HepG2 (cell line): ENCODE results near the gene RERE. TPM values are rescaled to one million over a fixed set of nuclear protein-coding genes. Genes with fewer than 3 reads are reported as not detected.

Experiments used
- ATAC-seq: fragments of 200-7000 bp; cut with Tn5 transposase; 3 replicates; pipeline ENCODE4 v1.9.1; 2020; ENCODE audit warnings: mild to moderate bottlenecking, moderate library complexity
- BruUV-seq: library from RNA; stranded (reverse); fragments of 400-500 nt; replicated peaks from 2 replicates; lab custom pipeline; 2021; lab: Mats Ljungman, UMichigan
- CTCF ChIA-PET: fragments of 300-600 bp; formaldehyde crosslinking; extraction: SDS; loops from one replicate; lab custom pipeline; 2021; ENCODE audit warnings: low total read pairs, inconsistent platforms, low intra/inter-chr PET ratio; lab: Yijun Ruan, JAX
- POLR2A ChIA-PET: fragments of 350-600 bp; sonication (Branson Sonifier 250); formaldehyde crosslinking; loops from one replicate; lab custom pipeline; 2020; ENCODE audit warnings: antibody characterized with exemption, inconsistent platforms; lab: Yijun Ruan, JAX
- DNase-seq: peaks from one replicate; pipeline ENCODE4 v3.0.0-alpha.2; 2015; ENCODE audit warnings: low spot score
- FAIRE-seq: peaks from 3 replicates; lab custom pipeline; 2011; peaks lifted over from hg19 to GRCh38; lab: Jason Lieb, UNC
- H2AFZ ChIP-seq: one replicate; pipeline ENCODE4 v1.6.1; 2011; ENCODE audit warnings: low read length, inconsistent platforms
- H3K27ac ChIP-seq: fragments of 300-600 bp; 3 replicates; pipeline ENCODE4 v1.8.0; 2011; ENCODE audit warnings: mixed run types, mild to moderate bottlenecking, mixed read lengths, low read length, inconsistent platforms; ENCODE audit not compliant: insufficient read depth; ENCODE audit errors: extremely low read length
- H3K27me3 ChIP-seq, 2 experiments: fragments of 200-600 bp in 1 of 2; 2 replicates in 1 of 2; 3 replicates in 1 of 2; pipeline versions ENCODE4 v1.6.0 to v1.8.0; 2011; ENCODE audit warnings: low read length in 2 of 2, mild to moderate bottlenecking in 2 of 2, moderate library complexity in 2 of 2, inconsistent platforms in 1 of 2; ENCODE audit not compliant: insufficient read depth in 2 of 2, control insufficient read depth in 1 of 2
- H3K36me3 ChIP-seq, 2 experiments: fragments of 200-600 bp in 1 of 2; replicated peaks in 1 of 2; 2 replicates in 1 of 2; 3 replicates in 1 of 2; pipeline versions ENCODE4 v1.5.1 to v1.8.0; 2011; ENCODE audit warnings: low read length in 2 of 2, inconsistent platforms in 1 of 2; ENCODE audit not compliant: insufficient read depth in 2 of 2, control insufficient read depth in 1 of 2
- H3K4me1 ChIP-seq: 2 replicates; pipeline ENCODE4 v1.5.1; 2012; ENCODE audit warnings: low read length, inconsistent platforms; ENCODE audit not compliant: insufficient read depth
- H3K4me2 ChIP-seq: 2 replicates; pipeline ENCODE4 v1.6.0; 2011; ENCODE audit warnings: low read depth, low read length, inconsistent platforms
- H3K4me3 ChIP-seq, 3 experiments: fragments of 200-600 bp in 1 of 3; sonication (generic), shearing (Covaris generic) in 1 of 3; replicated peaks in 1 of 3; 2 replicates each; pipeline ENCODE4 v1.5.1; 2011 to 2016; ENCODE audit warnings: low read length in 3 of 3, inconsistent platforms in 2 of 3, low read depth in 2 of 3, mild to moderate bottlenecking in 2 of 3, control low read depth in 1 of 3, mixed read lengths in 1 of 3; ENCODE audit not compliant: insufficient read depth in 1 of 3
- H3K79me2 ChIP-seq: one replicate; pipeline ENCODE4 v1.6.1; 2011; ENCODE audit warnings: low read length, inconsistent platforms; ENCODE audit not compliant: insufficient read depth
- H3K9ac ChIP-seq: 2 replicates; pipeline ENCODE4 v1.6.0; 2011; ENCODE audit warnings: mild to moderate bottlenecking, low read depth, low read length, inconsistent platforms; ENCODE audit not compliant: insufficient read depth
- H3K9me3 ChIP-seq: 2 replicates; pipeline ENCODE4 v1.5.1; 2012; ENCODE audit warnings: mild to moderate bottlenecking, low read length
- H4K20me1 ChIP-seq: 2 replicates; pipeline ENCODE4 v1.6.0; 2011; ENCODE audit warnings: inconsistent platforms, mild to moderate bottlenecking, low read length, moderate library complexity; ENCODE audit not compliant: insufficient read depth
- AGO2 ChIP-seq: fragments of 200-400 bp; formaldehyde crosslinking; optimal IDR thresholded peaks from 2 replicates; pipeline ENCODE3; 2017; ENCODE audit warnings: mild to moderate bottlenecking, low read depth, low read length, moderate library complexity
- ARID5B ChIP-seq: IDR thresholded peaks from 2 replicates; pipeline ENCODE4 v1.4.0; 2020; ENCODE audit warnings: mild to moderate bottlenecking, missing genetic modification reagents
- ATAD3A ChIP-seq: sonication (generic); formaldehyde crosslinking; IDR thresholded peaks from 2 replicates; pipeline ENCODE4 v1.4.0; 2020; ENCODE audit warnings: missing genetic modification reagents
- PRDM10 ChIP-seq: sonication (generic); formaldehyde crosslinking; IDR thresholded peaks from 2 replicates; pipeline ENCODE4 v1.4.0; 2020; ENCODE audit warnings: low read depth, missing genetic modification reagents
- SATB2 ChIP-seq: sonication (generic); formaldehyde crosslinking; IDR thresholded peaks from 2 replicates; pipeline ENCODE4 v1.5.0; 2020; ENCODE audit warnings: missing genetic modification reagents
- SKI ChIP-seq: fragments of 450-650 bp; IDR thresholded peaks from one replicate; pipeline ENCODE4 v1.6.1; 2018; ENCODE audit warnings: mild to moderate bottlenecking; ENCODE audit not compliant: partially characterized antibody
- SMARCE1 ChIP-seq: fragments of 450-650 bp; IDR thresholded peaks from 2 replicates; pipeline ENCODE4 v1.6.1; 2017; ENCODE audit warnings: borderline replicate concordance
- TCF12 ChIP-seq, 2 experiments: fragments of 450-650 bp in 1 of 2; sonication (generic) in 1 of 2; formaldehyde crosslinking in 1 of 2; IDR thresholded peaks; 2 replicates each; pipeline versions ENCODE4 v1.6.1 to v1.8.0; 2017 to 2022; ENCODE audit warnings: antibody characterized with exemption in 1 of 2, mild to moderate bottlenecking in 1 of 2, missing genetic modification reagents in 1 of 2, moderate library complexity in 1 of 2
- ZNF253 ChIP-seq: sonication (generic); formaldehyde crosslinking; IDR thresholded peaks from 2 replicates; pipeline ENCODE4 v1.8.0; 2022; ENCODE audit warnings: mild to moderate bottlenecking, missing genetic modification reagents, borderline replicate concordance
- ZNF326 ChIP-seq: sonication (generic); formaldehyde crosslinking; IDR thresholded peaks from 2 replicates; pipeline ENCODE4 v1.4.0; 2020; ENCODE audit warnings: missing genetic modification reagents, borderline replicate concordance
- ZNF337 ChIP-seq: sonication (generic); formaldehyde crosslinking; IDR thresholded peaks from 2 replicates; pipeline ENCODE4 v1.5.1; 2020; ENCODE audit warnings: missing genetic modification reagents, low read depth, mild to moderate bottlenecking, borderline replicate concordance
- ZNF44 ChIP-seq: sonication (generic); formaldehyde crosslinking; IDR thresholded peaks from 2 replicates; pipeline ENCODE4 v1.5.1; 2020; ENCODE audit warnings: mild to moderate bottlenecking, missing genetic modification reagents
- ZNF572 ChIP-seq: sonication (generic); formaldehyde crosslinking; IDR thresholded peaks from 2 replicates; pipeline ENCODE4 v1.5.1; 2020; ENCODE audit warnings: mild to moderate bottlenecking, missing genetic modification reagents
- ZNF598 ChIP-seq: sonication (generic); formaldehyde crosslinking; IDR thresholded peaks from 2 replicates; pipeline ENCODE4 v1.5.1; 2020; ENCODE audit warnings: mild to moderate bottlenecking, missing genetic modification reagents, borderline replicate concordance
- WGBS: methylation state at CpG from one replicate; pipeline ENCODE4 v1.1.6; 2017; ENCODE audit warnings: low lambda C conversion rate; 5-methylcytosine and 5-hydroxymethylcytosine counted together
- in situ Hi-C: cut with HindIII; loops from 2 replicates; pipeline ENCODE4 v1.10.0; 2017; ENCODE audit warnings: low pct_unique_long_range_greater_than_20kb; ENCODE audit not compliant: extremely low pct_ligation_motif_present
- intact Hi-C: fragments of 100-400 bp; cut with micrococcal nuclease; formaldehyde crosslinking; loops from one replicate; pipeline ENCODE4 v1.10.0; 2022; ENCODE audit not compliant: unreplicated experiment
- polyA plus RNA-seq, 8 experiments: library from polyadenylated mRNA; depleted of rRNA in 3 of 8; stranded (reverse) in 7 of 8; unstranded in 1 of 8; fragments of >200 nt; fragmentation: Illumina TruSeq in 4 of 8; extraction: Trizol in 4 of 8; gene quantifications; 2 replicates each; pipeline versions ENCODE4 v1.2.1 to v1.2.3, GENCODE V29; 2011 to 2016; ENCODE audit warnings: low read depth in 4 of 8, missing spikeins in 1 of 8, mixed read lengths in 1 of 8; ENCODE audit not compliant: insufficient read depth in 1 of 8
- total RNA-seq, 5 experiments: library from RNA; depleted of rRNA; stranded (reverse); fragments of >200 nt; fragmentation: Illumina TruSeq; extraction: Trizol; gene quantifications; 2 replicates each; pipeline ENCODE4 v1.2.3, GENCODE V29; 2016; ENCODE audit warnings: low read depth in 1 of 5

Gene RERE
- total and polyA plus RNA-seq, 2 of the 13 experiments (the other 11 are each of a cell fraction or from before 2014, with no cell fraction given): 18.3 to 21.9 TPM

GRCh38 chr1:8348777-8349472 lies 468.5 kb downstream of the RERE start:
- Histone ChIP-seq H2AFZ (no peak overlapping the region), H3K27me3 (peaks cover 0 to 20% of the 10 kb centered on the region in 2 experiments; a peak in 4 of 5 replicates), H3K27ac (no peak overlapping the region), H3K36me3 (peaks cover 4 to 9% of the 10 kb centered on the region in 2 experiments; a peak in 4 of 5 replicates), H3K9me3 (no peaks in the 10 kb centered on the region), H3K9ac (no peak overlapping the region), H3K79me2 (no peaks in the 10 kb centered on the region), H3K4me1 (peaks cover 32% of the 10 kb centered on the region), H3K4me3 (peak overlapping the region in 1 of 3 experiments; percentile 50; a peak in 1 of 6 replicates), H3K4me2 (peak overlapping the region; percentile 54), H4K20me1 (peaks cover 6% of the 10 kb centered on the region; the same call in 1 of the 2 replicates)
- ChIA-PET POLR2A (no interaction called here), CTCF (interaction anchor here (0.8 to 4.4 kb wide), 5 partner anchors 35 to 374 kb away, joined by 3 to 39 read pairs (median 9); no protein-coding TSS in a partner anchor)
- no TSS peak for BruUV-seq
- DNase-seq (peak; percentile 48), ATAC-seq (peak; percentile 60), FAIRE-seq (peak; percentile 23)
- intact Hi-C loops (loop anchor here (1.0 to 2.0 kb wide), 3 partner anchors 34 to 374 kb away; no protein-coding TSS in a partner anchor), in situ Hi-C loops (loop anchor here (5.0 kb wide), 1 partner anchor 367 kb away; no protein-coding TSS in a partner anchor)
- 17% methylated on average over 11 of the region's 21 CpGs for WGBS
- TF ChIP-seq AGO2 (peak; percentile 88), SMARCE1 (no peak), ZNF337 (no peak), ZNF44 (no peak), ZNF572 (CRISPR knock-in tag) (no peak), ZNF253 (no peak), PRDM10 (CRISPR knock-in tag) (peak; percentile 76; the same call in 1 of the 2 replicates), SKI (no peak), ZNF326 (CRISPR knock-in tag) (0 out of 2 replicates have a peak, but pooled peaks have one; percentile 43), ATAD3A (no peak), TCF12 (IDR thresholded peaks at IDR 0.05) (no peak), TCF12 (CRISPR knock-in tag; IDR thresholded peaks at IDR 0.05) (no peak), SATB2 (CRISPR knock-in tag) (no peak), ARID5B (CRISPR knock-in tag) (no peak), ZNF598 (CRISPR knock-in tag) (no peak)
